ENCODE measurements around the gene FBXO38. TPM values are rescaled to one million over a fixed set of nuclear protein-coding genes. Genes with fewer than 3 reads are reported as not detected.

Gene FBXO38
- total and polyA plus RNA-seq, 9 of the 15 experiments (the other 6 are each of a cell fraction or from before 2014, with no cell fraction given), result 7.4 to 39.4 (median 29.3) TPM

DNA sequence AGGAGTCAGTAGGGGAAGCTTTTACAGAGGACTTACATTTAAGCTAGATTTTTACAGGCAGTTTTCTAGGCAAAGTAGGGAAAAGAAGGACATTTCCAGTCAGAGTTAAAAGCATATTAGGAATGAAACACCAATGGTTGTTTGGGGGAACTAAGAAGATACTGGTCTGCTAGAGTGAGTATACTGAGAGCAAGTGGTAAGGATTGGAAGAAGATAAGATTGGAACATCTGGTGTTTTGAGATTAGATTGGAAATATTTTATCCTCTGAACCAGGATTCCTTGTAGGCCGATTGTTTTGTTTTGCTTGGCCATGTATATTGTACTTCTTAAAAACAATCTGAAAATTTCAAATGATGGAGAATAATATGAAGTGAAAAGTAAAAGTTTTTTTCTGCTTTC is 7.7 kb downstream of the FBXO38 start (continued):
- TF ChIP-seq, protein P1, sequence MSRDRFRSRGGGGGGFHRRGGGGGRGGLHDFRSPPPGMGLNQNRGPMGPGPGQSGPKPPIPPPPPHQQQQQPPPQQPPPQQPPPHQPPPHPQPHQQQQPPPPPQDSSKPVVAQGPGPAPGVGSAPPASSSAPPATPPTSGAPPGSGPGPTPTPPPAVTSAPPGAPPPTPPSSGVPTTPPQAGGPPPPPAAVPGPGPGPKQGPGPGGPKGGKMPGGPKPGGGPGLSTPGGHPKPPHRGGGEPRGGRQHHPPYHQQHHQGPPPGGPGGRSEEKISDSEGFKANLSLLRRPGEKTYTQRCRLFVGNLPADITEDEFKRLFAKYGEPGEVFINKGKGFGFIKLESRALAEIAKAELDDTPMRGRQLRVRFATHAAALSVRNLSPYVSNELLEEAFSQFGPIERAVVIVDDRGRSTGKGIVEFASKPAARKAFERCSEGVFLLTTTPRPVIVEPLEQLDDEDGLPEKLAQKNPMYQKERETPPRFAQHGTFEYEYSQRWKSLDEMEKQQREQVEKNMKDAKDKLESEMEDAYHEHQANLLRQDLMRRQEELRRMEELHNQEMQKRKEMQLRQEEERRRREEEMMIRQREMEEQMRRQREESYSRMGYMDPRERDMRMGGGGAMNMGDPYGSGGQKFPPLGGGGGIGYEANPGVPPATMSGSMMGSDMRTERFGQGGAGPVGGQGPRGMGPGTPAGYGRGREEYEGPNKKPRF (IDR thresholded peaks at IDR 0.05; ENCODE audit: low read depth, low read length), result no peak
- peak; percentile 69; the same call in 1 of the 2 replicates for TF ChIP-seq SMARCE1 (IDR thresholded peaks at IDR 0.05)
- TF ChIP-seq FOXK2 (conservative IDR thresholded peaks at IDR 0.05 in 1 of 2, IDR thresholded peaks at IDR 0.05 in 1 of 2; ENCODE audit: low read depth in 2 of 2), result no peak

DNA sequence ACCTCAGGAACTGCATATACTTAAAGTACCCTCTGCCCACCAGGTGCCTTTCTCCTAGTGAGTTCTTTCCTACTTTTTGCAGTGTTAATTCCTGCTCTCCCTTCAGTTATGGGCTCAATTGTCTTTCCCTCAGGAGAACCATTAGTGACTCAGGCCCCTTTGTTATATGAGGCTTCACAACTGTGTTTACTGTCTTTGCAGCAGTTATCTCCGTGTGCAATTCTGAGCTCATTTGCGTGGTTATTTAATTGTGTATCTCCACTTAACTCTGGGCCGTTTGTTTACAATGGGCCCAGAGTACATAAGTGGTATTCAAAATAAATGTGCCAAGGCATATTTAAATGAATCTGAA is 9.6 kb downstream of the FBXO38 start:
- no peak for TF ChIP-seq GABPB2 (CRISPR knock-in tag; conservative IDR thresholded peaks at IDR 0.05)
- TF ChIP-seq SMARCC2 (IDR thresholded peaks at IDR 0.05; ENCODE audit: low read depth), result no peak
- TF ChIP-seq ZNF668 (CRISPR knock-in tag; IDR thresholded peaks at IDR 0.05), result no peak
- TF ChIP-seq ZNF12 (CRISPR knock-in tag; IDR thresholded peaks at IDR 0.05), result no peak
- no peak for TF ChIP-seq PML (IDR thresholded peaks at IDR 0.05; ENCODE audit: low read length)
- TF ChIP-seq DNMT1 (IDR thresholded peaks at IDR 0.05), result no peak
- TF ChIP-seq HDAC1 (IDR thresholded peaks at IDR 0.05), result no peak
- TF ChIP-seq NFYB (IDR thresholded peaks at IDR 0.05; ENCODE audit: extremely low read depth, insufficient read length), result no peak
- no peak for TF ChIP-seq TRIM28 (IDR thresholded peaks at IDR 0.05)
- TF ChIP-seq ZNF3 (CRISPR knock-in tag; IDR thresholded peaks at IDR 0.05), result no peak
- TF ChIP-seq, protein P2, sequence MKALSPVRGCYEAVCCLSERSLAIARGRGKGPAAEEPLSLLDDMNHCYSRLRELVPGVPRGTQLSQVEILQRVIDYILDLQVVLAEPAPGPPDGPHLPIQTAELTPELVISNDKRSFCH (CRISPR knock-in tag; IDR thresholded peaks at IDR 0.05), result no peak
- TF ChIP-seq, protein P2 (tag; IDR thresholded peaks at IDR 0.05), result no peak
- TF ChIP-seq MYNN (IDR thresholded peaks at IDR 0.05), result no peak
- TF ChIP-seq MYNN (CRISPR knock-in tag; IDR thresholded peaks at IDR 0.05), result no peak
- TF ChIP-seq NCOA4 (IDR thresholded peaks at IDR 0.05; ENCODE audit: partially characterized antibody), result no peak
- no peak for TF ChIP-seq FOXA1 (IDR thresholded peaks at IDR 0.05; ENCODE audit: borderline replicate concordance)
- no peak for TF ChIP-seq FOXA3 (CRISPR knock-in tag; conservative IDR thresholded peaks at IDR 0.05 in 1 of 2, IDR thresholded peaks at IDR 0.05 in 1 of 2)
- no peak for TF ChIP-seq SLC30A9 (CRISPR knock-in tag; IDR thresholded peaks at IDR 0.05)
- no peak for TF ChIP-seq HDAC2 (IDR thresholded peaks at IDR 0.05)
- TF ChIP-seq KDM2B (CRISPR knock-in tag; IDR thresholded peaks at IDR 0.05), result no peak
- TF ChIP-seq ETV5 (CRISPR knock-in tag; IDR thresholded peaks at IDR 0.05; ENCODE audit: low read depth), result no peak
- no peaks in the 10 kb centered on the region for H3K9me3 ChIP-seq (replicated peaks; ENCODE audit: control insufficient read depth, insufficient read depth, low read depth, low read length)
- H3K27ac ChIP-seq (ENCODE audit: extremely low read depth, low read depth, low read length), result no peak overlapping the region
- H3K4me1 ChIP-seq (replicated peaks in 1 of 2; ENCODE audit: control insufficient read depth in 2 of 2, insufficient read depth in 2 of 2, low read length in 2 of 2), result peaks cover 0 to 15% of the 10 kb centered on the region in 2 experiments; a peak in 3 of 5 replicates
- no peaks in the 10 kb centered on the region for H3K9me1 ChIP-seq (ENCODE audit: control insufficient read depth, insufficient read depth, low read length)
- BruUV-seq (replicated peaks), result no TSS peak
- intact Hi-C loops (cut with micrococcal nuclease), result no loop called here
- H3K9ac ChIP-seq (ENCODE audit: insufficient read depth in 1 of 2, low read depth in 2 of 2, low read length in 2 of 2), result no peak overlapping the region
- no peak overlapping the region for H3K4me2 ChIP-seq (ENCODE audit: insufficient read depth, low read length)
- no peak overlapping the region for H3K4me3 ChIP-seq
- ChIA-PET POLR2A (interaction anchor here (1.0 to 1.8 kb wide), 4 partner anchors 9 to 16 kb away, joined by 3 to 8 read pairs (median 4); partner anchors contain the start of gene FBXO38), CTCF (ENCODE audit: low intra/inter-chr PET ratio) (no interaction called here)
- no peak for ATAC-seq
- FAIRE-seq, result no peak
- in situ Hi-C loops (cut with MboI), result no loop called here
- no peaks in the 10 kb centered on the region for H3K27me3 ChIP-seq (ENCODE audit: control insufficient read depth in 2 of 2, insufficient read depth in 2 of 2, low read length in 2 of 2)
- peaks cover 28% of the 10 kb centered on the region for H3K36me3 ChIP-seq (ENCODE audit: control insufficient read depth, insufficient read depth, low read length)
- peaks cover 44% of the 10 kb centered on the region for H3K79me2 ChIP-seq (ENCODE audit: control insufficient read depth, insufficient read depth, low read length)
- no peak overlapping the region for H2AFZ ChIP-seq (ENCODE audit: low read depth, low read length)
- 60% methylated on average over 3 of the region's 3 CpGs for WGBS (ENCODE audit: insufficient coverage, low coverage, missing lambda C conversion rate)
- no peaks in the 10 kb centered on the region for H4K20me1 ChIP-seq (replicated peaks; ENCODE audit: control insufficient read depth, insufficient read depth, low read length)
- no peak for DNase-seq (ENCODE audit: extremely low read depth in 1 of 4, low spot score in 3 of 4)

Measured in K562 (cell line).